OCI-LY7 (cell line): ENCODE measurements around the gene STX16. TPM values are rescaled to one million over a fixed set of nuclear protein-coding genes. Genes with fewer than 3 reads are reported as not detected.

Experiments
- BruUV-seq: library from RNA; stranded (reverse); fragments of 400-500 nt; replicated peaks from 2 replicates; lab custom pipeline; 2021; lab: Mats Ljungman, UMichigan
- CTCF ChIA-PET: fragments of 300-600 bp; sonication (Branson Sonifier 250); formaldehyde crosslinking; loops from one replicate; lab custom pipeline; 2022; ENCODE audit warnings: antibody characterized with exemption; ENCODE audit not compliant: unreplicated experiment; lab: Charles Lee
- POLR2A ChIA-PET: fragments of 300-600 bp; sonication (Branson Sonifier 250); formaldehyde crosslinking; loops from one replicate; lab custom pipeline; 2022; ENCODE audit warnings: antibody characterized with exemption; lab: Charles Lee
- DNase-seq: peaks from one replicate; pipeline ENCODE4 v3.0.0-alpha.2; 2015; ENCODE audit warnings: low spot score
- H2AFZ ChIP-seq: fragments of 200-600 bp; sonication (generic), shearing (Covaris generic); 2 replicates; pipeline ENCODE4 v1.6.1; 2014; ENCODE audit warnings: mild to moderate bottlenecking, antibody characterized with exemption, low read length, moderate library complexity
- H3K27ac ChIP-seq: fragments of 200-600 bp; sonication (generic); 2 replicates; pipeline ENCODE4 v1.5.1; 2014; ENCODE audit warnings: mixed run types, low read depth, mild to moderate bottlenecking, moderate library complexity, low read length, inconsistent platforms; ENCODE audit not compliant: poor library complexity, severe bottlenecking
- H3K36me3 ChIP-seq: fragments of 200-600 bp; sonication (generic); 2 replicates; pipeline ENCODE4 v1.6.1; 2014; ENCODE audit warnings: mild to moderate bottlenecking, antibody characterized with exemption, low read length, moderate library complexity, mixed read lengths; ENCODE audit not compliant: insufficient read depth
- H3K4me1 ChIP-seq: fragments of 200-600 bp; sonication (generic); 2 replicates; pipeline ENCODE4 v1.5.1; 2014; ENCODE audit warnings: mild to moderate bottlenecking, low read length; ENCODE audit not compliant: insufficient read depth, poor library complexity, severe bottlenecking
- H3K4me2 ChIP-seq: fragments of 200-600 bp; sonication (generic); 2 replicates; pipeline ENCODE4 v1.6.1; 2014; ENCODE audit warnings: mild to moderate bottlenecking, low read length
- H3K4me3 ChIP-seq: fragments of 200-600 bp; sonication (generic); 2 replicates; pipeline ENCODE4 v1.5.1; 2014; ENCODE audit warnings: mild to moderate bottlenecking, low read depth, low read length; ENCODE audit not compliant: poor library complexity, severe bottlenecking
- H3K79me2 ChIP-seq: fragments of 200-600 bp; sonication (generic); 2 replicates; pipeline ENCODE4 v1.6.1; 2016; ENCODE audit warnings: low read depth, mild to moderate bottlenecking, low read length, moderate library complexity, mixed read lengths; ENCODE audit not compliant: insufficient read depth
- H3K9me2 ChIP-seq: fragments of 200-600 bp; sonication (generic); 2 replicates; pipeline ENCODE4 v1.6.1; 2016; ENCODE audit warnings: mild to moderate bottlenecking, low read length, mixed read lengths; ENCODE audit not compliant: insufficient read depth
- H3K9me3 ChIP-seq: fragments of 200-600 bp; sonication (generic); 2 replicates; pipeline ENCODE4 v1.6.1; 2014; ENCODE audit warnings: mild to moderate bottlenecking, mixed run types, low read length, mixed read lengths
- H4K20me1 ChIP-seq: fragments of 200-600 bp; sonication (generic); 2 replicates; pipeline ENCODE4 v1.6.1; 2014; ENCODE audit warnings: mild to moderate bottlenecking, antibody characterized with exemption, low read length, moderate library complexity, mixed read lengths; ENCODE audit not compliant: insufficient read depth
- CTCF ChIP-seq: fragments of 200-600 bp; sonication (generic); conservative IDR thresholded peaks from 2 replicates; pipeline ENCODE4 v1.5.1; 2014; ENCODE audit warnings: mild to moderate bottlenecking, antibody characterized with exemption, low read length, moderate library complexity, mixed read lengths
- EZH2phosphoT487 ChIP-seq: fragments of 200-600 bp; sonication (generic); IDR thresholded peaks from 2 replicates; pipeline ENCODE4 v1.6.1; 2018; ENCODE audit warnings: low read depth, borderline replicate concordance, mild to moderate bottlenecking, mixed run types, antibody characterized with exemption, low read length, moderate library complexity, mixed read lengths
- intact Hi-C: fragments of 100-400 bp; cut with micrococcal nuclease; formaldehyde crosslinking; loops from one replicate; pipeline ENCODE4 v1.10.0; 2022; ENCODE audit not compliant: unreplicated experiment
- total RNA-seq, 2 experiments: library from RNA; depleted of rRNA in 1 of 2; stranded (reverse); fragments of >200 nt in 1 of 2; shearing (Covaris generic) in 1 of 2; gene quantifications; 2 replicates each; pipeline ENCODE4 v1.2.3, GENCODE V29; 2014 to 2022

STX16 gene
- total RNA-seq, 2 experiments from 2014 or later, result 48.2 to 89.5 TPM

DNA sequence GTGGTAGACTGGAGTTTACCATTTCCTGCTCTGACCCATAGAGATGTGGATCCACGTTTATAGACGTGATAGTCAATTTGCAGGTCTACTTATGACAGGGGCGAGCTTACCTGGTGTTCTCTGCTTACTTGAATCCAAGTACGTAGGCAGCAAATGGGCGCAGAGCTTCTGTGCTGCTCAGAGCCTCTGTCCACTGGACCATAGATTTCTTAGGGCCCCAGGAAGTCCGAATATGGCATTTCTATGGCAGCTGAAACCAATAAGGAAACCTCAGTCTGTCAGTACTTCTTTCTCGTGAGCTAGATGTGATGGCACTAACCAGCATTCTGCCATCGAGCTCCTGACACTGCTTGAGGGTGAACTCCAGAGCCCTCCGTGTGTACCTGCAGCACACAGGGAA, 22.0 kb downstream of the STX16 start:
- ChIA-PET POLR2A (interaction anchor here (0.6 to 2.9 kb wide), 3 partner anchors 9 to 51 kb away, joined by 3 to 8 read pairs (median 4); no protein-coding TSS in a partner anchor), CTCF (no interaction called here)
- Histone ChIP-seq H3K27ac (no peak overlapping the region), H3K9me3 (no peaks in the 10 kb centered on the region), H3K4me2 (no peak overlapping the region), H3K36me3 (peaks cover 85% of the 10 kb centered on the region), H3K4me3 (no peak overlapping the region), H2AFZ (no peak overlapping the region), H3K9me2 (no peaks in the 10 kb centered on the region), H3K4me1 (peaks cover 23% of the 10 kb centered on the region), H3K79me2 (no peaks in the 10 kb centered on the region; the same call in 1 of the 2 replicates), H4K20me1 (peaks cover 26% of the 10 kb centered on the region)
- no peak for DNase-seq
- BruUV-seq, result no TSS peak
- no peak for TF ChIP-seq CTCF
- TF ChIP-seq EZH2phosphoT487, result no peak
- intact Hi-C loops, result no loop called here

DNA sequence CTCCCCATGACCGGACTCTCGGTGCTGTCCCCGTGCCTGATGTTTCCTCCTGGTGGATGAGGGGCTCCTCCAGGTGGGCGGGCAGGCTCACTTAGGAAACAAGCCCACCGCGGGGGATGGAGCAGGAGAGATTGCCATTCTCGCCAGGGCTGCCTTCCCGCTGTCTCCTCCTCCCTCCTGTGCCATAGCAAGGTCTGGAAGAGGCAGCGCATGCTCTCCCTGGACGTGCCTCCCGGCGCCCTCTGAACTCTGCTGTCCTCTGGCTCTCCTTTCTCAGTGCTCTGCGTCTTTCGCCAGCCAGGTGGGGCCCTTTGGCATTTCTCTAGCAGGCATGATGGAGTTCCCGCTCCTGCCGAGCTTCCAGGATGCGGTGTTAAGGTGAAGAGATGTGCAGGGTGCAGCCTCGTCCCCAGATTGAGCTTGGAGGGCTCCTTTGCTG, 24.1 kb downstream of the STX16 start:
- Histone ChIP-seq H3K4me1 (peaks cover 6% of the 10 kb centered on the region), H3K4me2 (no peak overlapping the region), H3K9me2 (no peaks in the 10 kb centered on the region), H3K4me3 (no peak overlapping the region), H3K36me3 (peaks cover 84% of the 10 kb centered on the region), H3K79me2 (no peaks in the 10 kb centered on the region), H2AFZ (no peak overlapping the region), H4K20me1 (peaks cover 13% of the 10 kb centered on the region), H3K9me3 (no peaks in the 10 kb centered on the region), H3K27ac (no peak overlapping the region)
- TF ChIP-seq CTCF (no peak), EZH2phosphoT487 (no peak)
- POLR2A ChIA-PET, result interaction anchor here (2.0 kb wide), 1 partner anchor 11 kb away, joined by 4 read pairs; no protein-coding TSS in a partner anchor
- no TSS peak for BruUV-seq
- intact Hi-C loops, result no loop called here
- no peak for DNase-seq
- CTCF ChIA-PET, result no interaction called here

- Histone ChIP-seq H3K79me2 (no peaks in the 10 kb centered on the region), H3K4me1 (peaks cover 1% of the 10 kb centered on the region), H4K20me1 (peaks cover 9% of the 10 kb centered on the region; the same call in 1 of the 2 replicates), H3K27ac (no peak overlapping the region), H3K4me3 (no peak overlapping the region), H3K9me3 (no peaks in the 10 kb centered on the region), H3K9me2 (no peaks in the 10 kb centered on the region), H3K36me3 (peaks cover 81% of the 10 kb centered on the region), H2AFZ (no peak overlapping the region), H3K4me2 (no peak overlapping the region)
- intact Hi-C loops, result no loop called here
- POLR2A ChIA-PET, result no interaction called here
- CTCF ChIA-PET, result no interaction called here
- no peak for DNase-seq
- no TSS peak for BruUV-seq
- TF ChIP-seq EZH2phosphoT487 (no peak), CTCF (no peak)
Measured at GRCh38 chr20:58675641-58676040, 24.6 kb downstream of the STX16 start.
